COLO668 (cell line): ENCODE measurements around the gene RPA1.
"Not testable (repeated sequence)": the region's sequence is repeated elsewhere in the genome, so short reads cannot be mapped to it uniquely, and the experiment has no call there.

ENCODE experiments used
- DNase-seq: peaks from one replicate; lab custom pipeline; 2025; ENCODE audit not compliant: unreplicated experiment; lab: John Stamatoyannopoulos, UW

The RPA1 gene

DNA sequence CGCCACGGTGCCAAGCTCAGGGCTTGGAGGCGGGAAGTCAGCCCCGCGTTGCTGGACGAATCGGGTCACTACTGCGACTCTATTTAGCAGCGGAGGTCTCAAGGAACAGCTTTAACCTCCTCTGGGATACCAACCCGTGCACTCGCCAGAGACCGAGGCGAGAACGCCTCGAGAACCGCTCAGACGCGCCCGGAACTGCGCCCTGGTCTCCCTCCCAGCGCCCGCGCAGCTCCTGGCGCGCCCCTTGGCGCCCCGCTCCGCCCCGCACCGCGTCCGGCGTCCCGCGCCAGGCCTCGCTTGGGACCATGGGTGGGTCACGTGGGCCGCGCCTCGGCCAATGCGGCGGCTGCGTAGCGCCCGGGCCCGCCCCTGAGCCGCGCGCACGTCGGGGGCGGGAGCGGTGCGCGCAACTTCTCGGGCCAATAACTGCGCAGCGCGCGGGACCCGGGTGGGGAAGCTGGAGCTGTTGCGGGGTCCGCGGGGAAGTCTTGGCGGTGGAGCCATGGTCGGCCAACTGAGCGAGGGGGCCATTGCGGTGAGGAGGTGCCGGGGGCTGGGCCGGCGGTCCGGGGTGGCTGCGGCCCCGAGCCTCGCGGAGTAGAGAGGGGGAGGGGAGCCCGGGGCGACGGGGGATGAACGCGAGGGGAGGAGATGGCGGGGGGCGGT is at the start of gene RPA1, which contains the start of gene SMYD4:
RPA1 (plus strand) TSS at position 414 of the 666 bp plus-strand sequence; CDS start at position 503, 89 bp downstream.
SMYD4 (minus strand) TSS at position 311 of the 666 bp plus-strand sequence. CDS start 1,908 bp downstream, outside the sequence.
- peak; percentile 88 for DNase-seq

DNA sequence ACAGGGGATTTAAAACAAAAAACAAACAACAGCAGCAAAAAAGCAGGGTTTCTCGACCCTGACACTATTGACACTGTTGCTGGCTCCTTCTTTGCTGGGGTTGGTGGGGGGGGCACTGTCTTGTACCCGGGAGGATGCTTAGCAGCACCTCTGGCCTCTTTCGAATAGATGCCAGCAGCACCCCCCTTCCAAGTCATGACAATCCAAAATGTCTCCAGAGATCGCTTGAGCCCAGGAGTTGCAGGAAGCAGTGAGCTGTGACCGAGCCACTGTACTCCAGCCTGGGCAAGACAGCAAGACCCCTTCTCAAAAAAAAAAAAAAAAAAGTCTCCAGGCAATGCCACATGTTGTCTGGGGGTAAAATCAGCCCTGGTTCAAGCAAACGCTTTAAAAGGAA is 47.6 kb upstream of the RPA1 start:
- no peak for DNase-seq

GRCh38 chr17:1783271-1783670 is 46.5 kb upstream of the RPA1 start:
- DNase-seq, result no peak

- peak; percentile 7 for DNase-seq
Observed at GRCh38 chr17:1783834-1784611, 45.8 kb upstream of the RPA1 start.

- DNase-seq, result no peak
Observed at GRCh38 chr17:1785930-1786329, 43.9 kb upstream of the RPA1 start.

DNA sequence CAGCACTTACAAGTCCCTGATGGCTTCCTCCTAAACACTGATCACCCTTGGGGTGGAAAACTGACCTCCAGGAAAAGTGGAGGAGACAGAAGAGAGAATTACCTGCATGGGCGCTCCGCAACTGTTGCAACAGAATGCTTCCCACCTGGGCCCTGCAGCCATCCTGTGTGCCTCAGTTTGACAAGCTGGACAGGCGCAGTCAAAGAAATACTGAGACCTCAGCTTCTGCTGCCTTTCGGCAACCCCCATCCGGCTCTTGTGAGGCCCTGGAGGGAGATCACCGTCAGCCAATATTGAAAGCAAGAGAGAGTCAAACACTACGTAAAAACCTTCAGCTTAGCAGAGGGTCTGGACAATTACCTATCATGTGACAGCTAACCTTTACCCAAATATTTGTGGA is 43.1 kb upstream of the RPA1 start:
- no peak for DNase-seq

- DNase-seq, result no peak
Observed at GRCh38 chr17:1787301-1787902, 42.4 kb upstream of the RPA1 start.

DNA sequence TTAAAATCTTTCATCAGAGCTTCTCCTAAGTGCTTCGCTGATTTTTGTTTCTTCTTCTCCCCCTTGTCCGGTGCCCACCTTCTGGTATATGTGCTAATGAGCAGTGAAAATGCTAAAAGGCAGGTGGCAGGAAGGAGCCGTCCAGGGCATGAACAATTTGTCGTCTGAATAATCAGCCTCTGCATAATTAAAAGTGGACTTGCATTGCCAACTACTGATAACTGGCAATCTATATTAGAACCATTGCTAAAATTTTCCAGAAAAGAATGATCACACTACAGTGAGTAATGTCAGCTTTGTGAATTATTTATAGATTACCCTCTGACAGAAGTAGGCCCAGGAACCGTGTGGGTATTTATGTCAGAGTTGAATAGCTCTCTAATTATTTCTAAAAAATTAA is 39.9 kb upstream of the RPA1 start:
- no peak for DNase-seq

- no peak for DNase-seq
Observed at GRCh38 chr17:1792495-1793446, 37.0 kb upstream of the RPA1 start.

DNA sequence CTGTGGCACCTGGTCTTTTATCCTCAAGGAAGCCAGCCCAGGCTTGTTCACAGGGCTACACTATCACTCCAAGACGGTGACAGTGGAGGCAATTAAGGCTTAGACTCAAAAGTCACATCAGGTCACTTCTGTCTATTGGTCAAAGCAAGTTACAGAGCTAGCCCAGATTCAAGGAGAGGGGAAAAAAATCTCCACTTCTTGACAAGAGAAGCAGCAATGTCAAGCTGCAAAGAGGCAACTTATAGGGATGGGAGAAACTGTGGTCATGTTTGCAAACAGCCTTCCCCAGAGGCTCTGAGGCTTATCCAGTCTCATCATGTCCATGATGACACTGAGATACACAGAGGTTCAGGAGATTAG is 36.4 kb upstream of the RPA1 start:
- DNase-seq, result no peak

DNA sequence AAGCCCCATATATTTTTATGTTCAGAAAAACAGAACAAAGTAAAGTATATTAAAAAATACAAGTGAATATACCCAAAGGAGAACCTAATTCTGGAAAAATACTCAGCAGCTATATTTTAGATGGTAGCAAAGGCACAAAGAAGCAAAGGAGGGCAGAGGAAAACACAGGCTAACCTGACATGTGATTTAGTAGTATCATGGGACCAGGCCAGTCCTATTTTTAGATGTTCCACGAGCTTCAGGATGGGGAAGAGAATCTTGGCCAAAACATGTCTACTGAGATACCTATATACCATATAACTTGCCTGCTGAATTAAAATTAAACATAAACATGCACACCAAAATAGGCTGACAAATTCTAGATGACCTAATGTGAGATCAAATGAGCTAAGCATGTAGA is 33.0 kb upstream of the RPA1 start:
- DNase-seq, result no peak

DNA sequence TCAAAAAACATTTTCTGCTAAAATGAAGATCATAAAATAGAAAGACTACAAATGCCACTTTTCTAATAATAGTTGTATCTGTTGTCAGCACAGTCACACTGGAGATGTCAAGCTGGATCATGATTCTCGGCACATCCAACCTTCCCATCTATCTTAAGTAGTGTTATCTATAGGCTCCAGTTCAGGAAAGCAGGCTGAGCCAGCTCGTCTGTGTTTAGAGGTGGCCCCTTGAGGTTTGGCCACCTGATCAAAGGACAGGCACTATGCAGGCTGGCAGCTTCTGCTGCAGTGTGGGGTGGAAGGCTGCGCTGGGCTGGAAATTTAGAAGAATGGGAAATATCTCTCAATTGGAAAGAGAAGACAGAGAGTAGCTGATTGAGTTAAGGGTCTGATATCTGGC is 32.5 kb upstream of the RPA1 start:
- DNase-seq, result no peak

GRCh38 chr17:1797846-1798245 is 32.0 kb upstream of the RPA1 start:
- DNase-seq, result not testable (repeated sequence)

- no peak for DNase-seq
Observed at GRCh38 chr17:1800240-1800639, 29.6 kb upstream of the RPA1 start.

GRCh38 chr17:1800712-1801111 is 29.1 kb upstream of the RPA1 start:
- DNase-seq, result no peak

- no peak for DNase-seq
Observed at GRCh38 chr17:1802429-1802828, 27.4 kb upstream of the RPA1 start.

DNA sequence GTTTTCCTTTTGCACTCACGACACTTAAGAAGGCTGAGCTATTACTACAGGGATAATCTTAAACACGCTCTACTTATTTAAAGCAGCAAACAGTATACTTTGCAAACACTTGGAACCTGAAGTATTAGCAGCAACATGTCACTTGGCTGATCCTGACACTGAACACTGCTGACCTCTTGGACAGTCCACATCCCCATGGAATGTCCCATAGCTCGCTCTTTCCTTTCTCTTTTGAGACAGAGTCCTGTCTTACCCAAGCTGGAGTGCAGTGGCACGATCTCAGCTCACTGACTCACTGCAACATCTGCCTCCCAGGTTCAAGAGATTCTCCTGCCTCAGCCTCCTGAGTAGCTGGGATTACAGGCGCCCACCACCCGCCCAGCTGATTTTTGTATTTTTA is 26.5 kb upstream of the RPA1 start:
- DNase-seq, result no peak

GRCh38 chr17:1807890-1808289 is 21.9 kb upstream of the RPA1 start:
- no peak for DNase-seq

DNA sequence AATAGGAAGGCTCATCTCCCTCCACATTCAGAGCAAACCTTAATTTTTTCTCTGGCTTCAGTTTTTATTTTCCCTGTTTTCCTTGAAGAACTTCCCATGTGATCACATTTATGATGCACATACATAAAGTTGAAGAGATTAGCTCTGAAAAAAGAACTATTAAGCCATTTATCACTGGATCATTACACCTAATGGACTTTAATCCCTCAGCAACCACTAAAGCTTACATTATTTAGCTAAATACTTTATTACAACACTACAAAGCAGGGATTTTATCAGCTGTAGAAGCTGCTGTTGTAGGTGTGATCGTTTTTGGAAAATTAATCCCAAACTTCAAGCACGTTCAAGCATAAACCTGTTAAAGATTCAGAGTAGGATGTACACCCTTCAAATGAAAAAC is 21.2 kb upstream of the RPA1 start:
- DNase-seq, result no peak

- not testable (repeated sequence) for DNase-seq
Observed at GRCh38 chr17:1809815-1810214, 20.0 kb upstream of the RPA1 start.
